AG10803 (cell line): ENCODE measurements around the gene RTN4RL1.

Experiments
- DNase-seq: peaks from one replicate; pipeline ENCODE4 v3.0.0; 2010; ENCODE audit warnings: low read depth
- H3K4me3 ChIP-seq: 2 replicates; pipeline ENCODE4 v1.5.1; 2011; ENCODE audit warnings: mild to moderate bottlenecking, low read length, control low read depth
- CTCF ChIP-seq: conservative IDR thresholded peaks from 2 replicates; pipeline ENCODE4 v1.5.1; 2011; ENCODE audit warnings: mild to moderate bottlenecking, low read length, control low read depth, inconsistent platforms

RTN4RL1 gene

GRCh38 chr17:1976000-1976682 is 49.0 kb downstream of the RTN4RL1 start:
- TF ChIP-seq CTCF, result no peak
- H3K4me3 ChIP-seq, result no peak overlapping the region
- DNase-seq, result no peak

GRCh38 chr17:1975573-1975972 is 49.6 kb downstream of the RTN4RL1 start:
- TF ChIP-seq CTCF, result no peak

GRCh38 chr17:1972487-1973160 is 52.5 kb downstream of the RTN4RL1 start:
- H3K4me3 ChIP-seq, result no peak overlapping the region
- TF ChIP-seq CTCF, result no peak
- DNase-seq, result no peak

More at GRCh38 chr17:1975573-1975972, 49.6 kb downstream of the RTN4RL1 start:
- no peak for DNase-seq
- H3K4me3 ChIP-seq, result no peak overlapping the region

GRCh38 chr17:1970843-1971384 is 54.2 kb downstream of the RTN4RL1 start:
- H3K4me3 ChIP-seq, result no peak overlapping the region
- no peak for TF ChIP-seq CTCF
- no peak for DNase-seq

- H3K4me3 ChIP-seq, result no peak overlapping the region
- DNase-seq, result no peak
- TF ChIP-seq CTCF, result no peak
Observed at GRCh38 chr17:1969712-1970111, 55.4 kb downstream of the RTN4RL1 start.

GRCh38 chr17:1967213-1967612 is 57.9 kb downstream of the RTN4RL1 start:
- TF ChIP-seq CTCF, result no peak
- no peak overlapping the region for H3K4me3 ChIP-seq
- no peak for DNase-seq
